Inflammatory macrophage treated with lipopolysaccharide for 1 hour (primary cell): Measurements from ENCODE around the gene ZNF225.
A peak's percentile ranks its signal among the peaks of the same experiment; 100 is the strongest.
"Not testable (repeated sequence)": the region's sequence is repeated elsewhere in the genome, so short reads cannot be mapped to it uniquely, and the experiment has no call there.

Experiments used
- DNase-seq, 2 donors: peaks; one replicate each; pipeline ENCODE4 v3.0.0-alpha.2; 2020 to 2022

The ZNF225 gene

DNA sequence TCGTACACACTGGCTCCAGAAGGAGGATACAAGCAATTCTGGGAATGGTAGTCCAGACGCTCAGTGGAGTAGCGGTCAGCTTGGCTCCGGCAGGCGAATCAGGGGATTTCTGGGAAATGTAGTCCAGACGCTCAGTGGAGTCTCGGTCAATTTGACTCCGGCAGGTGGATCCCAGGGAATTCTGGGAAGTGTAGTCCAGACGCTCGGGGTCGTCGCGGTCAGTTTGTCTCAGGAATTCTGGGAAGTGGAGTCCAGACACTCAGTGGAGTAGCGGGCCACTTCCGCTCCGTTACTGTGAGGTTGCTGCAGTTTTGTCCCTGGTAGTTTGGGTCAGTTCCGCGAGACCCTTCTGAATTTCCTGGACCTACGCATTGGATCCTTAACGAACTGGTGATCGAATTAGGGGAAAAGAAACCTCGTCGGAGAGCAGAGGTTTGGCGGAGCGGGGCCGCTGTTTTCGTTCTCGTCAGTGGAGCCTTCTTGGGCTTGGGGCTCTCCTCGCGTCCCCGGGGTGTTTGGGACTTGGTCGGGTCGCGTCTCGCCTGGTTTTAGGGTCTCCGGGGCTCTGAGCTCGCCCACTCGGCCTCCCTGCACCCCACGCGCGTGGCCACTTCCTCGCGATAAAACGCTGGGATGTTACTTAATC lies at the start of gene ZNF225:
Gene ZNF225 (plus strand): TSS at position 262 of the 646 bp plus-strand sequence. CDS start 2,429 bp downstream, outside the sequence.
- peak; percentile 97 to 98 for DNase-seq

DNA sequence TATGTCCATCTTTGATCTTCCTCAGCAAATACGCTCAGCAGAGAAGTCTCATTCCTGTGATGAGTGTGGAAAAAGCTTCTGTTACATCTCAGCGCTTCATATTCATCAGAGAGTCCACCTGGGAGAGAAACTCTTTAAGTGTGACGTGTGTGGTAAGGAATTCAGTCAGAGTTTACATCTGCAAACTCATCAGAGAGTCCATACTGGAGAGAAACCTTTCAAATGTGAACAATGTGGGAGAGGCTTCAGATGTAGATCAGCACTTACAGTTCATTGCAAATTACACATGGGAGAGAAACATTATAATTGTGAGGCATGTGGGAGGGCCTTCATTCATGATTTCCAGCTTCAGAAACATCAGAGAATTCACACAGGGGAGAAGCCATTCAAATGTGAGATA lies 46.9 kb upstream of the ZNF225 start:
- DNase-seq = no peak

DNA sequence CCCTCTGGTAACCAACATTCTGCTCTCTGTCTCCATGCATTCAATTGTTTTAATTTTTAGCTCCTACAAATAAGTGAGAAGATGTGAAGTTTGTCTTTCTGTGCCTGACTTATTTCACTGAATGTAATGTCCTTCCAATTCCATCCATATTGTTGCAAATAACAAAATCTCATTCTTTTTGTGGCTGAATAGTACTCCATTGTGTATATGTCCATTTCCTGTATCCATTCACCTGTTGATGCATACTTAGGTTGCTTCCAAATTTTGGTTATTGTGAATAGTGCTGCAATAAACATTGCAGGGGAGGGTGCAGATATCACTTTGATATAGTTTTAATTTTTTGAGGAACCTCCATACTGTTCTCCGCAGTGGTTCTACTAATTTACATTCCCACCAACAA lies 43.8 kb upstream of the ZNF225 start:
- DNase-seq = no peak

DNA sequence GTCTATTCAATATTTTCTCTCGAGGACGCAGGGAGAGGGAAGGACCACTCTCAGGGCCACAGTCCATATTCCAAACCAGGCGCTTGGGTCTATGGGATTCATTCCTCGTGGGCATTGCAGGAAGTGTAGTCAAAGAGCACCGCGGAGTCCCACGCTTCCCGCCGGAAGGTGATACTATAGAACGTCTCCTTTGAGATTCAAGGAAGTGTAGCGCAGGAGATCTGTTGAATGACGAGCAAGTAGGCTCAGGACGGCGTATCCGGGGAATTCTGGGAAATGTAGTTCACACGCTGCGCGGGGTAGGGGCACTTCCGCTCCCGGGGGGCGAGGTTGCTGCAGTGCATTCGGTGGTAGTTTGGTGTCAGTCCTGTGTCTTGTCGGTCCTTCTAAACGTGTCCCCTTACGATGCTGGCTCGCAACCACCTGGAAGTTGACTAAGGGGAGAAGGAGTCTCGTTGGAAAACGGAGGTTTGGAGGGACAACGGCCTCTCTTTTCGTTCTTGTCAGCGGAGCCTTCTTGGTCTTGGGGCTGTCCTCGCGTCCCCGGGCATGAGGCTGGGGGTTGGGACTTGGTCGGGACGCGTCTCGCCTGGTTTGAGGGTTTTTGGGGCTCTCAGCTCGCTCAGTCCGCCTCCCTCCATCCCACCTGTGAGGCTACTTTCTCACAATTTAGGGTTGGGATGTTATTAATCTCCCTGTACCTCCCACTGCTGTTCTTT lies 41.2 kb upstream of the ZNF225 start, which contains the start of gene ZNF284:
Gene ZNF284 (plus strand): TSS at position 336 of the 719 bp plus-strand sequence. CDS start 4,231 bp downstream, outside the sequence.
- DNase-seq = peak; percentile 79 to 88

DNA sequence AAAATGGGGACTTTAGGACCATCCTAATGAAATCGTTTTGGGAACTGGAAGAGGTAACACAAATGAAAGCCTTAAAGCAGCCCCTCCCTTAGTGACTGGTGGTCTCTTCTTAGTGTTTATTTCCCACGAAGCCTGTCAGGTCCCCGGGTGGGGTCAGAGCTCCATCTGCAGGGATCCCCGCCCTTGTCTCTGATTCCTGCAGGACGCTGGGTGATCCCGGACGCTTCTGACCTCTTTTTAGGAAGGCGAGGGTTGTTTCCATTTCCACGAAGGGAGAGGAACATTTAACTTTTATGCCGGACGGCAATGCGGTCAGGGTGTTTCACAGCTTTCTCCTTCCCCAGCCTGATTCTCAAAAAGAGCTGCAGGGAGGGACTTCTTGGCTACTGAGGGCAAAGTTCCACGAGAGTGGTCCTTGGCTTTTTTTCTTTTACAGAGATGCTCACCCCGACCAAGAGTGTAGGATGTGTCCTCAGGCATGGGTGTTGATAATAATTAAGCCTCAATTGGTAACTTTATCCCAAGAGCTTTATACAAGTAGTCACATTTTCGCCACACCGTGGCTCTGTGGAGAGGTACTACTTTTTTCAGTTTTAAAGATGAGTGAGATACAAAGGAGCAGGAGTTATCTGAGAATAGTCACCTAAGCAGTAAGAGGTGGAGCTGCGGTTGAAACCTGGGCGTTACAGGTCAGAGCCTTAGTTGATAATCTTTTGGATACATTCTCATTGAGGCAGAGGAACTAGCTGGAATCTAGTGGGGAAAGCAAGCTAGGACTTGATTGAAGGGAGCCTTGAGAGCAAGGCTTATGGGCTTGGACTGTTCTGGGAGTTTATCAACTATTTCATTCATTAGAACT lies 40.4 kb upstream of the ZNF225 start:
- DNase-seq = no peak

DNA sequence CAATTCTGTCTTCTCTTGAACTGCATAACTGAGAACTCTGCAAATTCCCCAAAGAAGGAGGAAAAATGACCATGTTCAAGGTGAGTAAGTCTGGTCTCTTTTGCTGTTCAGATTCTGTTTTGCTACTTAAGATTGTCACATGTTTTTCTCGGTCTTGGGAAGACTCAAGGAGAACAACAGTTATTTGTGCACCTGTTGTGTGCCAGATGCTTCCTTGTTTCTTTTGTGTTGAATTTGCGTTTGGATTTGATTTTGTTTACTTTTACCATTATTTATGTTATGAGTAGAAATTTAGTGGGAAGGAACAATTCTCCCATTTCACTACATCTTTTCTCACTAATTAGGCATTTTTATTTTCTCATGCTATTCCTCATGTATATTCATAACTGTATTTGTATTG lies 36.9 kb upstream of the ZNF225 start:
- no peak for DNase-seq

DNA sequence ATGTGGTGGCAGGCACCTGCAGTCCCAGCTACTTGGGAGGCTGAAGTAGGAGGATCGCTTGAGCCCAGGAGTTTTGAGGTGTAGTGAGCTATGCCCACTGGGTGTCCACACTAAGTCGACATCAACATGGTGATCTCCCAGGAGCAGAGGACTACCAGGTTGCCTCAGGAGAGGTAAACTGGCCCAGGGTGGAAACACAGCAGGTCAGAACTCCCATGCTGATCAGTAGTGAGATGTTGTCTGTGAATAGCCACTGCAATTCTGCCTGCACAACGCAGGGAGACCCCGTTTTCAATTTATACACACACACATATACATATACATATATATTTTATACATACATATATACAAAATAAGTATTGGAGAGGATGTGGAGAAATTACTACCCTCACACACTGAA lies 21.1 kb upstream of the ZNF225 start:
- DNase-seq = no peak

DNA sequence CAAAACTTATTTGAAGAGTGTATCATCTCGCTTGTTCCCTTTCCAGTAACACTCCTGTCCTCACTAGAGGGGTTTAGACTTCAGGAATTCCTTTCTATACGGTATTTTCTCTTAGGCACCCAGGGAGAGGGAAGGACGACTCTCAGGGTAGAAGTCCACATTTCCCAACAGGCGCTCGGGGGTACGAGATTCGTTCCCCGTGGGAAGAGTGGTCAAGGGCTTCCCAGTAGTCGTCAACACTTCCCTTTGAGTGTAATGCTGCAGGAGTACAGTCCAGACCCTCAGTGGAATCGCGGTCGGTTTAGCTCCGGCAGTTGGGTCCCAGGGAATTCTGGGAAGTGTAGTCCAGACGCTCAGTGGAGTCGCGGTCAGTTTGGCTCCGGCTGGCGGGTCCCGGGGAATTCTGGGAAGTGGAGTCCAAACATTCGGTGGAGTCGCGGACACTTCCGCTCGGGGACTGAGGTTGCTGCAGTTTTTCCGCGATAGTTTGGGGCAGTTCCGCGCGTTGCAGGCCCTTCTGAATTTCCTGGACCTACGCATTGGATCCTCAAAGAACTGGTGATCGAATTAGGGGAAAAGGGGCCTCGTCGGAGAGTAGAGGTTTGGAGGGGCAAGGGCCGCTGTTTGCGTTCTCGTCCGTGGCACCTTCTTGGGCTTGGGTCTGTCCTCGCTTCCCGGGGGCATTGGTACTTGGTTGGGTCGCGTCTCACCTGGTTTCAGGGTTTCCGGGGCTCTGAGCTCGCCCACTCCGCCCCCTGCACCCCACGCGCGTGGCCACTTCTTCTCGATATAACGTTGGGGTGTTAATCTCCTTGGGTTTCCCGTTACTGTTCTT lies 19.1 kb upstream of the ZNF225 start, which contains the start of gene ZNF224:
Gene ZNF224 (plus strand): TSS at position 431 of the 835 bp plus-strand sequence. CDS start 3,513 bp downstream, outside the sequence.
- peak; percentile 90 to 95 for DNase-seq

DNA sequence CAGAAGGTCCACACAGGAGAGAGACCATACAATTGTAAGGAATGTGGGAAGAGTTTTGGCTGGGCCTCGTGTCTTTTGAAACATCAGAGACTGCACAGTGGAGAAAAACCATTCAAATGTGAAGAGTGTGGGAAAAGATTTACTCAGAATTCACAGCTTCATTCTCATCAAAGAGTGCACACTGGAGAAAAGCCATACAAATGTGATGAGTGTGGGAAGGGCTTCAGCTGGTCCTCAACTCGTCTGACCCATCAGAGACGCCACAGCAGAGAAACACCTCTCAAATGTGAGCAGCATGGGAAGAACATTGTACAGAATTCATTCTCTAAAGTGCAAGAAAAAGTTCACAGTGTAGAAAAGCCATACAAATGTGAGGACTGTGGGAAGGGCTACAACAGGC lies 5.4 kb upstream of the ZNF225 start:
- DNase-seq = no peak

DNA sequence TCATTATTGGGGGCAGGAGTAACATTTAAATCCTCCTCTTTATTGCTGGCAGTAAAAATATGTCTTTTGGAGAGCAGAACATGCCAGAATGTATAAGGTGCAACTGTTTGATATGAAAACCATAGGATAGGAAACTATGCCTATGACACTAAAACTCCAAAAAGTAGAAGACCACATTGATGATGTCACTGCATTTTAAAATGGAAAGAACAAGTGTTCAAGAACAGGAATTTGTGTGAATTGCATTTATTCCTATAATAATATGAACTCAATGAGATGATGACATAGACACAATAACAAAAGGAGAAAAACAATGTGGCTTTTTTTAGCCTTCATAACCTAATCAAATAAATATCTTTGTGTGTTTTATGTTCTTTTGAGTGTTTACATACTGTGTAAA lies 3.7 kb upstream of the ZNF225 start:
- DNase-seq = no peak

DNA sequence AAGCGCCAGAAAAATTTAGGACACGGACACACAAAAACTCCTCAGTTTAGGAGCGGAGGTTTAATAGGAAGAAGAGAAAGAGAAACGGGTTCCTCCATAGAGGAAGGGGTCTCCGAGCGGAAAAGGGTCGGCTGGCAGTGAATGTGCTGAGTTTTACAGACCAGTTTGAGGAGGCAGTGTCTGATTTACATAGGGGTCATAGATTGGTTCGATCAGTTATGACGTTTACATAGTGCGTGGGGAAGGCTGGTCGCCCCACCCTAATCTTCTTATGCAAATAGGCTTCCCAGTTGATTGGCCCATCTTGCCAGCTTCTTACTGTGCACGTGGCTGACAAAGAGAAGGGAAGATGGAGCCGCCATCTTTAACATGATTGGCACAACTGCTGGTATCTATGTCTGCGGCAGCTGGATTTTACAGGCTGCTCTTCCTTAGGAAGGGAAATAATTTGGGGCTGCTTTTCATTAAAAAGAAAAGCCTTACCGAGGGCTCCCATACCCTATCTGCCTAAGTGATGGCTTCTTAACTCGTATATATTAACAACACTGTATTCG lies 1.2 kb upstream of the ZNF225 start:
- DNase-seq = peak; percentile 35 to 52

DNA sequence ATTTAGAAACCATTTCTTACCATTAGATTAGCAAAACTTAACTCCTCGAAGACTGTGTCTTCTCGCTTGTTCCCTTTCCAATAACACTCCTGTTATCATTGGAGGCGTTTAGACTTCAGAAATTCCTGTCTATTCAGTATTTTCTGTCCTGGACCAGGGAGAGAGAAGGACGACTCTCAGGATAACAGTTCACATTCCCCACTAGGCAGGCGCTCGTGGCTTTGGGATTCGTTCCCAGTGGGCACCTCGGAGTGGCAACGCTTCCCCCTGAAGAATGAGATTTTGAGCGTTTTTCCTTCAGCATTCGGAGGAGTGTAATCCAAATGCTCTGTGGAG lies 429 bp upstream of the ZNF225 start:
- peak in 1 of 2 donors; percentile 3 for DNase-seq

DNA sequence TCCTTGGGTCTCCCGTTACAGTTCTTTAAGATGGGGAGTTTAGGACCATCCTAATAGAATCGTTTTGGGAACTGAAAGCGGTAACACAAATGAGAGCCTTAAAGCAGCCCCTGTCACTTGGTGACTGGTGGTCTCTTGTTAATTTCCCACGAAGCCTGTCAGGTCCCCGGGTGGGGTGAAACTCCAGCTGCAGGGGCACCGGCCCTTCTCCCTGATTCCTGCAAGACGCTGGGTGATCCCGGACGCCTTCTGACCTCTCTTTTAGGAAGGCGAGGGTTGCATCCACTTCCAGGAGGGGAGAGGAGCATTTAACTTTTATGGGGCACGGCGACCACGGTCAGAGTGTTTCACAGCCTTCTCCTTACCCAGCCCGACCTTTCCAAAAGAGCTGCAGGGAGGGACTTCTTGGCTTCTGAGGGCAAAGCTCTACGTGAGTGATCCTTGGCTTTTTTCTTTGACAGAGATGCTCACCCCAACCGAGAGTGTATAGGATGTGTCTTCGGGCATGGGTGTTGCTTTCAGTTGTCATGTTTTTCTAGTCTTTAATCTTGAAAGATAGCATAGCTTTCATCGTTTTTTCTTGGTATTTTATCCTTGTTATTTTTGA lies 688 bp downstream of the ZNF225 start:
- DNase-seq = no peak

DNA sequence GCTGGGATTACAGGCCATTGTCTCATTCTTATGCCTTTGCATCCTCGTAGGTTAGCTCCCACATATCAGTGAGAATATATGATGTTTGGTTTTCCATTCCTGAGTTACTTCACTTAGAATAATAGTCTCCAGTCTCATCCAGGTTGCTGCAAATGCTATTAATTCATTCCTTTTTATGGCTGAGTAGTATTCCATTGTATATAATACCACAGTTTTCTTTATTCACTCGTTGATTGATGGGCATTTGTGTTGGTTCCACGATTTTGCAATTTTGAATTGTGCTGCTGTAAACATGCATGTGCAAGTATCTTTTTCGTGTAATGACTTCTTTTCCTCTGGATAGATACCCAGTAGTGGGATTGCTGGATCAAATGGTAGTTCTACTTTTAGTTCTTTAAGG lies 8.0 kb downstream of the ZNF225 start:
- not testable (repeated sequence) for DNase-seq

DNA sequence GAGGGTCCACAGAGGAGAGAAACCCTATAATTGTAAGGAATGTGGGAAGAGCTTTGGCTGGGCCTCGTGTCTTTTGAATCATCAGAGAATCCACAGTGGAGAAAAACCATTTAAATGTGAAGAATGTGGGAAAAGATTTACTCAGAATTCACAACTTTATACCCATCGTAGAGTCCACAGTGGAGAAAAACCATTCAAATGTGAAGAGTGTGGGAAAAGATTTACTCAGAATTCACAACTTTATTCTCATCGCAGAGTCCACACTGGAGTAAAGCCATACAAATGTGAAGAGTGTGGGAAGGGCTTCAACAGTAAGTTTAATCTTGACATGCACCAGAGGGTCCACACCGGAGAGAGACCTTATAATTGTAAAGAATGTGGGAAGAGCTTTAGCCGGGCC lies 18.8 kb downstream of the ZNF225 start:
- DNase-seq = no peak

DNA sequence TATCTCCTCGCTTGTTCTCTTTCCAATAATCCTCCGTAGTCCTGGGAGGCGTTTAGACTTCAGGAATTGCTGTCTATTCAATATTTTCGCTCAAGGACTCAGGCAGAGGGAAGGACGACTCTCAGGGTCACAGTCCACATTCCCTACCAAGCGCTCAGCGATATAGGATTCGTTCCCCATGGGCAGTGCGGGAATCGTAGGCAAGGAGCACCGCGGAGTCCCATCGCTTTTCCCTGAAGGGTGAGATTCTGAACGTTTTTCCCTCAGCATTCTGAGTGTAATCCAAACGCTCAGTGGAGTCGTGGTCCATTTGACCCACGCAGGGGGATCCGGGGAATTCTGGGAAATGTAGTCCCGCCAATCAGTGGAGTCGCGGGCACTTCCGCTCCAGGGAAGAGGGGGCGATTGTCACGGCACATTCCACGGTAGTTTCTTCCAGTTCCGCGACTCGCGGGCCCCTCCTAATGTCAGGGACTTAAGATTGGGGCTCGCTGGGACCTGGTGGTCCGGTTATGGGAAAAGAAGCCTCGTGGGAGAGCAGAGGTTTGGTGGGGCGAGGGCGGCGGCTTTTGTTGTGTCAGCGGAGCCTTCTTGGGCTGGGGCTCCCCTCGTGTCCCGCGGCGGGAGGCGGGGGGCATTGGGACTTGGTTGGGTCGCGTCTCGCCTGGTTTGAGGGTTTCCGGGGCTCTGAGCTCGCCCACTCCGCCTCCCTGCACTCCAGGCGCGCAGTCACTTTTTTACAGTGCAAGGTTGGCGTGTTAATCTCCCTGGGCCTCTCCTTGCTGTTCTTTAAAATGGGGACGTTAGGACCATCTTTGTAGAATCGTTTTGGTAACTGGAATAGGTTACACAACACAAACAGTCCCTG lies 28.2 kb downstream of the ZNF225 start, which contains the start of gene ZNF234:
Gene ZNF234 (plus strand): TSS at position 364 of the 868 bp plus-strand sequence. CDS start 3,079 bp downstream, outside the sequence.
- peak; percentile 83 to 86 for DNase-seq

DNA sequence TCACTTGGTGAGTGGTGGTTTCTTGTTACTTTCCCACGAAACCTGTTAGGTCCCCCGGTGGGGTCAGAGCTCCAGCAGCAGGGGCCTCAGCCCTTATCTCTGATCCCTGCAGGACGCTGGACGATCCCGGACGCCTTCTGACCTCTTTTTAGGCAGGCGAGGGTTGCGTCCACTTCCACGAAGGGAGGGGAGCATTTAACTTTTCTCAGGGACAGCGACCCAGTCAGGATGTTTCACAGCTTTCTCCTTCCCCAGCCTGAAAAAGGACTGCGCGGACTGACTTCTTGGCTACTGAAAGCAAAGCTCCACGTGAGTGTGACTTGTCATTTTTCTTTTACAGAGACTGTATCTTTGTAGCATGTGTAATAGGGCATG lies 28.8 kb downstream of the ZNF225 start:
- DNase-seq = peak; percentile 7 to 14

DNA sequence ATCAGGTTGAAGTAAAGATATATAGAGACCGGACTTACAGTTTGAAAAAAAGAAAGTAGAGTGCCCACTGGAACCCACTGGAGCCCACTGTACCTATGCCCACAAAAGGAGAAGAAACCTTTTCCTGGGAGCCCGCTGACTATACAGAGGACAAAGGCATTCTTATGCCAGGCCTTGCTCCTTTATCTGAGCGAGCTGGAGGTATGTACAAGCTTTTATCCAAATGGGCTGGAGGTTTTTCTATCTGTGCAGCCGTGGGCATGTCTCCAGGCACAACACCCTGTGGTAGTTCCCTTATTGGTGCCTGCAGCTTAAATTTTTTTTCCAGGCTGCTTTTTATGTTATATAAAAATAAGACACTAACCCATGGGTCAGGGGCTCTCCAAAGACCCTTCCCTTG lies 36.6 kb downstream of the ZNF225 start:
- DNase-seq = no peak

DNA sequence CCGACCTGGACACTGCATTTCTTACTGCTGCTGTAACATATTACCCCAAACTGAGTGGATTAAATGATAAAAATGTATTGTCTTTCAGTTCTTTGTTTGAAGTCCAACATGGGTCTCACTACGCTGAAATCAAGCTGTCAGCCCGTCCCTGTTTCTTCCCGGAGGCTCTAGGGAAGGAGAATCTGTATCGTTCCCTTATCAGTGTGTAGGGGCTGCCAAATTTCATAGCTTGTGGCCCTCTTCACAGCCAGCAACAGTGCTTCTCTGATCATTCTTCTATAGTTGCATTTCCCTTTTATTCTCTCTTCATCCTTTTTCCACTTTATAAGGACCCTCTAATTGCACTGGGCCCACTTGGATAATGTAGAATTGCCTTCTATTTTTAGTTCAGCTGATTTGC lies 38.3 kb downstream of the ZNF225 start:
- DNase-seq = no peak

DNA sequence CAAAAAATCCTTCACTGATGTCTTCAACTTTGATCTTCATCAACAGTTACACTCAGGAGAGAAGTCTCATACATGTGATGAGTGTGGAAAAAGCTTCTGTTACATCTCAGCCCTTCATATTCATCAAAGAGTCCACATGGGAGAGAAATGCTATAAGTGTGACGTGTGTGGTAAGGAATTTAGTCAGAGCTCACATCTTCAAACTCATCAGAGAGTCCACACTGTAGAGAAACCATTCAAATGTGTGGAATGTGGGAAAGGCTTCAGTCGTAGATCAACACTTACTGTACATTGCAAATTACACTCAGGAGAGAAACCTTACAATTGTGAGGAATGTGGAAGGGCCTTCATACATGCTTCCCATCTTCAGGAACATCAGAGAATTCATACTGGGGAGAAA lies 43.3 kb downstream of the ZNF225 start:
- no peak for DNase-seq

DNA sequence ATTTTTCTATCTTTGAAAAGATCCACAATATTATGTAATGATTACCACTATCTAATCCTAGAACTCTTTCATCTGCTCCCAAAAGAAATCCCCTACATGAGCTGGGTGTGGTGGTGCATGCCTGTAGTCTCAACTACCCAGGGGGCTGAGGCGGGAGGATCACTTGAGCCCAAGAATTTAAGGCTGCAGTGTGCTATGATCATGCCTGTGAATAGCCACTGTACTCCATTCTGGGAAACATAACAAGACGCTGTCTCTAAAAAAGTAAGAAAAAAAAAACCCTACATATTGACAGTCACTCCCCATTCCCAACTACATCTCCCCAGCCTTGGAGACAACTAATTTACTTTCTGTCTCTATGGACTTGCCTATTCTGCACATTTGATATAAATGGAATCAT lies 50.6 kb downstream of the ZNF225 start:
- DNase-seq = no peak
